Skin of body (tissue), 2 donors: ENCODE data around the gene F11. TPM values are rescaled to one million over a fixed set of nuclear protein-coding genes. Genes with fewer than 3 reads are reported as not detected.
A peak's percentile ranks its signal among the peaks of the same experiment; 100 is the strongest.
"Not testable (repeated sequence)": the region's sequence is repeated elsewhere in the genome, so short reads cannot be mapped to it uniquely, and the experiment has no call there.

ENCODE experiments used
- DNase-seq: peaks from one replicate; lab custom pipeline; 2025; lab: John Stamatoyannopoulos, UW
- total RNA-seq: library from RNA; depleted of rRNA; stranded (reverse); fragments of >200 nt; gene quantifications from one replicate; pipeline ENCODE4 v1.2.3, GENCODE V29; 2014

Gene F11
- total RNA-seq, 1 donor from 2014 or later, result not detected

GRCh38 chr4:186249785-186250754, 15.9 kb upstream of the F11 start:
- DNase-seq, result no peak

GRCh38 chr4:186250760-186251159, 15.2 kb upstream of the F11 start:
- DNase-seq, result no peak

GRCh38 chr4:186255122-186255521, 10.9 kb upstream of the F11 start:
- DNase-seq, result no peak

- no peak for DNase-seq
Observed at GRCh38 chr4:186258216-186258811, 7.7 kb upstream of the F11 start.

- no peak for DNase-seq
Observed at GRCh38 chr4:186260117-186260503, 5.9 kb upstream of the F11 start.

GRCh38 chr4:186260504-186261448, 5.2 kb upstream of the F11 start:
- DNase-seq, result no peak

- no peak for DNase-seq
Observed at GRCh38 chr4:186264660-186265059, 1.3 kb upstream of the F11 start.

GRCh38 chr4:186265250-186265649, 739 bp upstream of the F11 start:
- not testable (repeated sequence) for DNase-seq

- DNase-seq, result no peak
Observed at GRCh38 chr4:186266729-186267456, 904 bp downstream of the F11 start.

- no peak for DNase-seq
Observed at GRCh38 chr4:186271081-186271678, 5.2 kb downstream of the F11 start.

GRCh38 chr4:186272699-186273391, 6.9 kb downstream of the F11 start:
- no peak for DNase-seq

GRCh38 chr4:186273392-186273789, 7.4 kb downstream of the F11 start:
- DNase-seq, result not testable (repeated sequence)

GRCh38 chr4:186283311-186283710, 17.3 kb downstream of the F11 start:
- DNase-seq, result no peak

- DNase-seq, result no peak
Observed at GRCh38 chr4:186285147-186285546, 19.2 kb downstream of the F11 start.

- DNase-seq, result no peak
Observed at GRCh38 chr4:186286581-186286980, 20.6 kb downstream of the F11 start.

GRCh38 chr4:186291256-186291890, 25.4 kb downstream of the F11 start:
- DNase-seq, result no peak

- no peak for DNase-seq
Observed at GRCh38 chr4:186294160-186294559, 28.2 kb downstream of the F11 start.

- no peak for DNase-seq
Observed at GRCh38 chr4:186296481-186296880, 30.5 kb downstream of the F11 start.

- peak; percentile 65 for DNase-seq
Observed at GRCh38 chr4:186297013-186297645, 31.1 kb downstream of the F11 start.
